GM21367 (cell line): ENCODE measurements around the gene SPPL2B.

Source experiments
- ATAC-seq: cut with Tn5 transposase; IDR thresholded peaks from one replicate; pipeline ENCODE4 v1.9.1; 2021; ENCODE audit not compliant: unreplicated experiment

SPPL2B gene

DNA sequence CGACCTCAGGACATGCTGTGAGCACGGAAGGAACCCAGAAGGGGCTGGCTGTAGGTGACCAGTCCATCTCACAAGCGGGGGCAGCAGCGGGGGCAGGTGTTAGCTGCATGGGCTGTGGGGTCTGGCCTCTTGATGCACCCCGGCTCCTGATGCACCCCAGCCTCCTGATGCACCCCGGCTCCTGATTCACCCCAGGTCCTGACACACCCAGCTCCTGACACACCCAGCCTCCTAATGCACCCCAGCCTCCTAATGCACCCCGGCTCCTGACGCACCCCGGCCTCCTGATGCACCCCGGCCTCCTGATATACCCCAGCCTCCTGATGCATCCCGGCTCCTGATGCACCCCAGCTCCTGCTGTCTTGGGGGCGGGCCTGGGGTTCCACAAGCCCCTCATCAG, 7.5 kb upstream of the SPPL2B start:
- no peak for ATAC-seq

DNA sequence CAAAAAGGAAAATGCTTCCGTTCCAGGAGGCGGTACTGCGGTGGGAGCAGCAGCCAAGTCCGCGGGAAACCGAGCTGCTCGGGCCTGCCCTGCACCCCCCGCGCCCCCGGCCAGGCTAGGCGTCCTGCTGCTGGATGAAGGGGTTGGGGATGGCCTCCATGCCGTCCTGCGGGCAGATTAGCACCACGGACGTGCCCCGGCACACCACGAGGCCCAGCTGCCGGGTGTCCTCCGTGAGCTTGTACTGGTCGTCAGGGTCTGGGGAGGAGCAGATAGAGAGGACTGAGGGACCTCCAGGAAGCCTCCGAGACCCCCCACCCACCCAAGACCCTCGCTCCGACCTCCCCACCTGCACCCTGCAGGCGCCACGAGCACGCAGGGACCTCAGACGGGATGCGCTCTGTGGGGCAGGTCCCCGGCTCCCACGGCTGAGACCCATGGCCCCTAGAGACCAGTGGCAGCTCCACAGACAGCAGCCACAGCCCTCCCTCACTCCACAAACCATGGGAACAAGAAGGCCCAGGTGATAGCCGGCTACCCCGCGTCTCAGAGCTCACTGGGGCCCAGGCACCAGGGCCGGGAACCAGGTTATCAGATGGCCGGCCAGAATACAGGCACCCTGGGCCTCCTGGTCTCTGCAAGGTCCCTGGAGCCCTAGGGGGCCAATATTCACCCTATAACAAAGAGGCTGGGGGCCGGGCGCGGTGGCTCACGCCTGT, 6.8 kb upstream of the SPPL2B start:
- ATAC-seq = no peak

DNA sequence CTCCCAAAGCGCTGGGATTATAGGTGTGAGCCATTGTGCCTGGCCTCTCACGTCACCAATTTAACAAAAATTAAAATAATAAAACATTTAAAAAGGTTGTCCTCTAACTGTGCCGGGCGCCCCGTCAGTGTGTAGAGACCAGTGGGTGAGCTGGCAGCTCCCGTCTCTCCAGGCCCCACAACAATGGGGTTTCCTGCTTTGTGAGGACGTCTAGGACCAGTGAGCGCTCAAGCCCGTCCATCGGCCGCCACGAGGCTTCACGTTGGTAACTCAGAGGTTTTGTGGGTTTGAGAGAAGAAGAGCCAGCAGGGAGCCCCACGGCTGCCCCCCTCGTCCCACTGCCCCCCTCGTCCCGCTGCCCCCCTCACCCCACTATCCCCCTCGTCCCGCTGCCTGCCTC, 4.8 kb upstream of the SPPL2B start:
- no peak for ATAC-seq

DNA sequence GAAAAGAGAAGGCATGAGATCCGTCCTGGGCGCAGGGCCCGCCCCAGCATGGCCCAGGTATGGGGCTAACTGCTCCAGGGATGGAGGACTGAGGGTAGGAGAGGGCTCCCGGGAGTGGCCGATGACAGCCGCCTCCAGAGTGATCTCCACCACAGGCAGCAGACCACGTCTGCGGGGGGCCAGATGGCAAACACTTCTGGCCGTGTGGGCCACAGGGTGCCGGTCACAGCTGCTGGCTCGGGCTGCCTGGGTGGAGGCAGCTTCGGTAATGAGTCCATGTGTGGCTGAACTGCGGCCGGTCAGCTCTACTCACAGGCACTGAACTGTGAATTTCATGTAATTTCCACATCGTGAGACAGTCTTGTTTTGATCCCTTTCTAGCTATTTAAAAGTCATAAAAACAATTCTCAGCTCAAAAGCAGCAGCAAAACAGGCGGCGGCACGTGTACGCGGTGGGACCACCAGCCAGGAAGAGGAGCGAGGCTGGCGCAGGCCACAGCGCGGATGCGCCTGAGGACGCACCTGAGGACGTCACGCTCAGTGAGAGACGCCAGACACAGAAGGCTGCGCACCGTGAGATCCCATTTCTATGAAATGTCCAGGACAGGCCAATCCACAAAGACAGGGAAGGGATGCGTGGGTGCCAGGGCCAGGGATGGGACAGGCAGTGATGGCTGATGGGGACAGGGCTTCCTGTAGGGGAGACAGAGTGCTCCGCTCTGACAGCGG, 4.1 kb upstream of the SPPL2B start:
- ATAC-seq = no peak

DNA sequence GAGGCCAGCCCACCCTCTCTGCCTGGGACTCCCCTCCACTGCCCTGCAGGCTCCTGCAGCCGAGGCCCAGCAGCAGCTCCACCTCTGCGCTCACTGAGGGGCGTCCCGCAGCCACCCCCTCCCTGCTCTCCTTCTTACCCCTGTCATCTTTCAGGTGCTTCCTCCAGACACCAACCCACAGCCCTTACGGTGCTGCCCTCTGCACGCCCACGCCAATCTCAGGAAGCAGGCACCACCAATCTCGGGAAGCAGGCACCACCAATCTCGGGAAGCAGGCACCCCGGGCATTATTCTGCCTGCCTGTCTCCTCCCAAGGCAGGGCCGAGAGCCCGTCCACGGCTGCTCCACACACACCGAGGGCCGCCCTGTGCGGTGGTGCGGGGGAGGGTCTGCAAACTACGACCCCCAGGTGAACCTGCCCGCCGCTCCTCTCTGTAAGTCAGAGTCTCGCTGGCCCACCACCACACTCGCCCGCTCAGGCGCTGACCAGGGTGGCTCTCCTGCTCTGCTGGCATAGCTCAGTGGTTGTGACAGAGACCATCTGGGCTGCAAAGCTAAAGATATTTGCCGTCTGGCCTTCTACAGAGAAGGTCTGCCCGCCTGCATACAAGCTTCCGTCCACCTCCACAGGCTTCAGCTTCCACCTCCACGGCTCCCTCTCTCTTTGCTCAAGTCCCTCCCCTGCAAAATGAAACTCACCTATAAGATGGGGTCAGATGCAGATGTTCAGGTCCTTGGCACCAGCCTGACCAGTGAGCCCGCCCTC, 3.0 kb upstream of the SPPL2B start:
- ATAC-seq = no peak

DNA sequence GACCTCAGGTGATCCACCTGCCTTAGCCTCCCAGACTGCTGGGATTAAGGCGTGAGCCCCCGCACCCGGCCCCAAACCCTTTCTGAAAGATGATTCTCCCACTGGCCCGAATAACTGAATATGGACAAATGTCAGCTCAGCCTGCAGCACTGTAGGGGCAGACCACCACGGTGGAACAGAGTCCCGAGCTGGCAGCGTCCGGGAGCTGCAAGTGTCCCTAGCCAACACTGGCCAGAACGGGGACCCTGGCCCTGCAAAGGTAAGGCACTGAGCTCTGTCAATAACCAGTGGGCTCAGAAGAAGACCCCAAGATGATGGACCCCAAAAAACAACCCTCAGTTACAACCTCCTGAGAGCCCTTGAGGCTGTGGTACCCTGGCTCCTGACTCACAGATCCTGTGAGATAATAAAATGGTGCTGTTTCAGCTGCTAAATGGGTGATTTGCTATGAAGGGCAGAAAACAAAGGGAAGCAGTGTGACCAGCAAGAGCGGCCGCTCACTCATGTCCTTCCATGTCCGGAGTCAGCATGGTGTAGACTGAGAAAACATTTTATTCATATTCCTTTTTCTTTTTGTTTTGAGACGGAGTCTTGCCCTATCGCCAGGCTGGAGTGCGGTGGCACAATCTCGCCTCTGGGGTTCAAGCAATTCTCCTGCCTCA, 1.7 kb upstream of the SPPL2B start:
- ATAC-seq = no peak

DNA sequence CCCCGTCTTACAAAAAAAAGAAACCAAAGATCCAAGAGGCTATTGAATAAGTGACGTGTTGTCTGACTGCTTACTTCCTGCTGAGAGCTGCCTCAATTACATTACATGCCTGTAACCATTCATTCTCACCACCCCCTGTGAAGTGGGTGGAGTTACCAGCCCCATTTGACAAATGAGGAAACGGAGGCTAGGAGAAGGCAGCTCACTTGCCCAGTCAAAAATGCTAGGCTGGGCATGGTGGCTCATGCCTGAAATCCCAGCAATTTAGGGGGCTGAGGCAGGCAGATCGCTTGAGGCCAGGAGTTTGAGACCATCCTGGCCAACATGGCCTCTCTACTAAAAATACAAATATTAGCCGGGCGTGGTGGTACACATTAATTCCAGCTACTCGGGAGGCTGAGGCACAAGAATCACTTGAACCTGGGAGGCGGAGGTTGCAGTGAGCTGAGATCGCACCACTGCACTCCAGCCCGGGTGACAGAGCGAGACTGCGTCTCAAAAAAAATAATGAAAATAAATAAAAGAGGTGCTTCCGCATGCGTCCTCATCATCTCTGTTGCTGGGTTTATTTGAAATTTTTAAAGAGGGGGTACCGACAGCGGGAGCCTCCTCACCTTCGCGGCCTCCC, 597 bp upstream of the SPPL2B start:
- no peak for ATAC-seq

DNA sequence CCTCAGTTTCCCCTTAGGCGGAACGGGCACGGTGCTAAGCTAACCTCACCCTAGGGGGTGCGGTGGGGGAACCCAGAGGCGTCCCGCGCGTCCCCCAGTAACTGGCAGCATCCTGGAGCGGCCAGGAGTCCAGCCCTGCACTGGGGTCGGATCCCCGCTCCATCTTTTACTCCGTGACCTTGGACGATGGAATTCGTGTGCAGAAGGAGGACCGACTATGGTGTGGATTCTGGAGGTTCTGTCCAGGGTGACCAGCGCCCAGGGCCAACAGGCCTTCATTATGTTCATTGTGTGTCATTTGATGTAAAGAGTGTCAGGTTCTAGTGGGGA, 630 bp downstream of the SPPL2B start:
- ATAC-seq = no peak

DNA sequence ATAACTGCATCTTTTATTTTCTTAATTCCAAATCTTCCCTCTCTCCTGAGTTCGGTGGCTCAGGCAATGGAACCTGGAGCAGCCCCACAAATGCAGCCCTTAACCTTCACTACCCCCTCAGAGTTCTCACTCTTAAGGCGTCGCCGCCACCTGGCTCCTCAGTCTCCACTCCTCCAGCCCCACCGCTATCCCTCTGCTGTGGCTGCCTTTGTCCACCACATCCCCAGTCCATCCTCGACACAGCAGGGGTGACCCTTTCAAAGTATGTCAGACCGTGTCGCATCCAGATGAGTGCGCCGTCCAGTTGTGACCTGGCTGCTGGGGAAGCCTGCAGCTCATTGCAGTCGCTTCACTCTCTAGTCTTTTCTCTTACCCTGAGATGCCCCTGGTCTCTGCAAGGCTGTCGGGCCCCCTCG, 1.0 kb downstream of the SPPL2B start:
- ATAC-seq = no peak

DNA sequence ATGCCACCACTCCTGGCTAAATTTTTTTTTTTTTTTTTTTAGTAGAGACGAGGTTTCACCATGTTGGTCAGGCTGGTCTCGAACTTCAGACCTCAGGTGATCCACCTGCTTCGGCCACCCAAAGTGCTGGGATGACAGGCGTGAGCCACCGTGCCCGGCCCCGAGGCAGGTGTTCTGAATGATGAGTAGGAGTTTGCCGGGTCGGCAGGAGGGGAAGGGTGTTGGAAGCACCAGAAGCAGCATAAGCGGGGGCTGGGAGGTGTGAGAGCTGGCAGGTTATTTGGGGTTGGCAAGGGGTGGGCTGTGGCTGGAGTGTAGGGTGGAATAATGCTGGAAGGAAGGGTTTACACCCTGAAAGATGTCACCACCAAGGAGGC, 1.8 kb downstream of the SPPL2B start:
- ATAC-seq = no peak

DNA sequence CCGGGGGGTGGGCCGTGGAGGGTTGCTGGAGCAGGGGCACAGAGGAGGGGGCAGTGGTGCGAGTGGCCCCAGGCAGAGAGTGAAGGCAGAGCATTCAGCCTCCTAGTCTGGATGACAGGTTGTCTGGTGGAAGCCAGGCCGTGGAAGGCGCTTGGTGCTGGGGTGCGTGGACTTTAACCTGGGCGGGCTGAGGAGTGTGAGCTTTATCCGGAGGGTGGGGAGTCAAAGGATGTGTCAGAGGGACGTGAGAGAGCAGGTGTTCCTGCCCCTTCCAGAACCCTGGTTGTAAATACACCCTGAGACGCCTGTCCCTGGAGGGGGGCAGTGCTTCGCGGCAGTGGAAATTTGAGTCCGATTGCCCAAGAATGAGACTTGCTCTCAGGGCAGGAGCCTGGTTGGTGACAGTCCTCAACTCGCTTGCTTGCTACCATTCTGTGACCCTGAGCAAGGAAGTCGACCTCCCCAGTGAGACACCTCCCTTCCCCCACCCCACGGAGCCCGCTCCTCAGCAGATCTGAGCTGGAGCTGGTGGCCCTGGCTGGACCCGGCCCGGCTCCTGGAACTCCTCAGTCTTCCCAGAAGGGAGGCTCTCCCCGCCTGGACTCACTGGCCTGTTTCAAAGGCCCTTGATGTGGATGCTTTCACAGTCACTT, 2.3 kb downstream of the SPPL2B start:
- ATAC-seq = no peak

DNA sequence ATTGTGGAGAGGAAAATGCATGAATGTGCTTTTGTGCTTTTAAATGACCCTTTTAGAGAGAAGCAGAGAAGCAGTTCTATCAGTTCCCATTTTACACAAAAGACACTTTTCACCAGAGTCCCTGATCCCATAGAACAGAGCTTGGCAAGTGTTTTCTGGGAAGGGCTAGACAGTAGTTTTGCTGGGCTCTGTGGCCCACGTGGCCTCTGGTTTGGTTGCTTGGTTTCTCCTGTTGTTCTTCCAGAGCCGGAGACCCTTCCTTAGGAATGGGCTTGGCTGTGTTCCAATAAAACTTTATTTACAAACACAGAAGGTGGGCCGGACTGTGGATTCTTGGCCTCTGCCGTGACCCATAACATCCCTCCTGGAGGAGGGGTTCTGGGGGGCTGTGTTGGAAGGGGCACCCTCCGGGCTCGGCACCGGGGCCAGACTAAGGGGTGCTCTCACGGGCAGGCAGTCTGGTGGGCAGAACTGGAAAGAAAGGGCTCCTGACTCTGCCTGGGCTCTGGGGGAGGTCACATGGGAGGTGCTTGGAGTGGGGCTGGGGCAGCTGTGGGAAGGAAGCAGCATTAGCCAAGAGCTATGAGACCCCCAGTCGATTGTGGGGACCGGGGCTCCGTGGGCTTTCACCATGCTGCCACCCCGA, 3.2 kb downstream of the SPPL2B start:
- ATAC-seq = no peak

DNA sequence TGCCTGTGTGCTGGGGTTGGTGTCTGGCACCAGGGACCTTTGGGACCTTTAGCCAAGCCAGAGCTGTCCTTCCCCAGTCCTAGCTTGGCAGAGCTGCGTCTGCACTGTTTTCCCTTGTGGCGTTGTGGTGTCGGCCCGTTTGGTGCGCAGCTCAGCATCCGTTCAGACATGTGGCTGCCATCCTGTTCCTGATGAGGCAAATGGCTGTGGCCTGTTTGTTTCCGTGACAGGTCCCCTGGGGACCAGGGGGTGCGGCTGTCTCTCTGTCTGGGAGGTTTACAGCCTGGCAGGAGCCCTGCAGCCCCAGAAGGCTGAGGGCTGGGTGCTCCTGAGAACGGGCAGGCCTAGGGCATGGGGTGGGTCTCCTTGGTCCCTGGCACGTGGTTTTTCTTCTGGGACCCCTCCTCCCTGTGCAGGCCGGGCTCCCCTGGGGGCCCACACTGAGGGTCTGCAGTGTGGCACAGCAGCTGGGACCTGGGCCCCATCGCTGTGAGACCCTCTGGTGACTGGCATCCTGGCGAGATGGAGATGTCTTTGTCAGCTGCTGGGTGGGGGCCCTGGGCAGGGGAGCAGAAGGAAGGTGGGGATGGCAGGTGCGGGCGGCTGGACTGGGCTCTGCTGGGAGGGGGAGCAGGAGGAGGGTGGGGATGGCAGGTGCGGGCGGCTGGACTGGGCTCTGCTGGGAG, 4.0 kb downstream of the SPPL2B start:
- ATAC-seq = no peak

DNA sequence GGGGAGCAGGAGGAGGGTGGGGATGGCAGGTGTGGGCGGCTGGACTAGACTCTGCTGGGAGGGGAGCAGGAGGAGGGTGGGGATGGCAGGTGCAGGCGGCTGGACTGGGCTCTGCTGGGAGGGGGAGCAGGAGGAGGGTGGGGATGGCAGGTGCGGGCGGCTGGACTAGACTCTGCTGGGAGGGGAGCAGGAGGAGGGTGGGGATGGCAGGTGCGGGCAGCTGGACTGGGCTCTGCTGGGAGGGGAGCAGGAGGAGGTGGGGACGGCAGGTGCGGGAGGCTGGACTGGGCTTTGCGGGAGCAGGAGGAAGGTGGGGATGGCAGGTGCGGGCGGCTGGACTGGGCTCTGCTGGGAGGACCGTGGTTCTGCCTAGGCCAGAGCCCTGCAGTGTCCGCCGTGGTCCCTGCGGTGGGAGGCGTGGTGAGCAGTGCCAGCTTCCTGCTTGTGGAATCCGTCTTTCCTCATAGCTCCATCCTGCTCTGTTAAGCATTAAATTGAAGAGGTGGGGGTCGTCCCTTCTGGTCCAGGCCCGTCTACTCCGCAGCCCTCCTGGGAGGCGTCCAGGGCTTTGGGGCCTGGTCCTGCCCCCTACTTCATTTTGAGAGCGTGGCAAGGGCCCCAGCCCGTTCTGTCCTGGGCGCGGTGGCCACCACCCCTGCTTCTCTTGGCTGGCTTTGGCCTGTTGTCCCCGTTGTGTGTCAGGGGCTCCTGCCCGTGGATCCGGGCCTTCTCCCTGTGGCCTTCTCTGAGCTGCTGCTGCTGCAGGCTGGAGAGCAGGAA, 4.7 kb downstream of the SPPL2B start:
- no peak for ATAC-seq

DNA sequence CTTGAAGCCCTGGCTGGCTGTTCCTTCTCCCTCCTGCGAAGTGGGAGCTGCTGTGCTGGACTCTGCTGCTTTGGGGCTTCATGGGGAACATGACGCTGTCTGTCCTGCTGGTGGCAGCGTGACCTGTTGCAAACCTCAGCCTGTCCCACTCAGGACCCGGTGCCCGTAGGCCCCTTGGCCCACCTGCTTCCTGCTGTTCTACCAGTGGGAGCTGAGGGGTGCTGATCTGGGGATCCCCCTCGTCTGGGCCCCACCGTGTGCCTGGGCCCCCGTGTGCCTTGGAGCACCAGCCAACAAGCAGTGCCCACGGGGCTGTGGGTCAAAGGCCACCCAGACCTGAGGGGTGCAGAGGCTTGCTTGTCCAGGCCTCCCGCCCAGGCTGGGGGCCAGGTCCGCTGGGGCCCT, 5.3 kb downstream of the SPPL2B start:
- no peak for ATAC-seq

DNA sequence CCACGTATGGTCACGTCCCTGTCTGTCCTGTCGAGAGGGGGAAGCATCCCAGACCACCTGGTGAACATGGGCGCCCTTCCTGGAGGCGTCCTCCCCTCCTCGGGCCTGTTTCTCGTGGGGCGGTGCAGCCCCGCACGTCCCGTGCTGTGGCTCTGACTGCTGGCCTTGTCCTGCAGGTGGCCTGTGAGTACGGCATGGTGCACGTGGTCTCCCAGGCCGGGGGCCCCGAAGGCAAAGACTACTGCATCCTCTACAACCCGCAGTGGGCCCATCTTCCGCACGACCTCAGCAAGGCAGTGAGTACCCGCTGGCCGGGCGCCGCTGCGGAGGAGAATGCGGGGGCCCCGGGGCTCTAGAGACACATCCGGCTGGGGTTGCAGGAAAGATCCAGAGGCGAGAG, 5.9 kb downstream of the SPPL2B start:
- no peak for ATAC-seq

DNA sequence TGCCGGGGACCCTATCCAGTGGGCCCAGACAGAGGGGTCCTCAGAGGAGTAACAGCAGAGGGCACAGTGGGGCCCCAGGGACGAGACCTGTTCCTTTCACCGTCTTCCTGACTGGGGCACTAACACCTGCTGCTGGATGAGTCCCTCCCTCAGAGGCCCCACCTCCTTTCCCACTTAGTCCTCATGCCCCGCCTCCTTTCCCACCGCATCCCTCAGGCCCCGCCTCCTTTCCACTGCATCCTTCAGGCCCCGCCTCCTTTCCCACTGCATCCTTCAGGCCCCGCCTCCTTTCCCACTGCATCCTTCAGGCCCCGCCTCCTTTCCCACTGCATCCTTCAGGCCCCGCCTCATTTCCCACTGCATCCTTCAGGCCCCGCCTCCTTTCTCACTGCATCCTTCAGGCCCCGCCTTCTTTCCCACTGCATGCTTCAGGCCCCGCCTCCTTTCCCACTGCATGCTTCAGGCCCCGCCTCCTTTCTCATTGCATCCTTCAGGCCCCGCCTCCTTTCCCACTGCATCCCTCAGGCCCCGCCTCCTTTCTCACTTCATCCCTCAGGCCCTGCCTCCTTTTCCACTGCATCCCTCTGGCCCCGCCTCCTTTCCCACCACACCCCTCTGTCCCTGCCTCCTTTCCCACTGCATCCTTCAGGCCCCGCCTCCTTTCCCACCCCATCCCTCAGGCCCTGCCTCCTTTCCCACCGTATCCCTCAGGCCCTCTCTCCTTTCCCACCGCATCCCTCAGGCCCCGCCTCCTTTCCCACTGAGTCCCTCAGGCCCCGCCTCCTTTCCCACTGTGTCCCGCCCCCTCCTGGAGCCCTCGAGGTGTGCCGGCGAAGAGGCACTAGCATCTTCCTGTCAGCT, 6.7 kb downstream of the SPPL2B start:
- ATAC-seq = no peak

DNA sequence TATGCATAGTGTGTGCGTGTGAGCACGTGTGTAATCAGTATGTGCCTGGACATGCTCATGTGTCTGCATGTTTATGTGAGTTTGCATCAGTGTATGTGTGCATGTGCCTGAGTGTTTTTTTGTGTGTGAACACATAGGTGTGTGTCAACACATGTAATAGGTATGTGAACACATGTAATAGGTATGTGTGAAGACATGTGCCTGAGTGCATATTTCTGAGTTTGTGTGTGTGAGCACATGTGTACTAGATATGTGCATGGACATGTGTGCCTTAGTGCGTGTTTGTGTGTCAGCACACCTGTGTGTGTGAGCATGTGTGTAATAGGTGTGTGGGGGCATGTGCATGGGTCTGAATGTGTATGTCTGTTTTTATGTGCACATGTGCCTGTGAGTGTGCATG, 7.4 kb downstream of the SPPL2B start:
- ATAC-seq = no peak
